Measurements from ENCODE around the gene ABLIM3. TPM values are rescaled to one million over a fixed set of nuclear protein-coding genes. Genes with fewer than 3 reads are reported as not detected.

ABLIM3 gene
- total RNA-seq, 3 donors from 2014 or later: 26.3 to 61.9 (median 57.4) TPM

DNA sequence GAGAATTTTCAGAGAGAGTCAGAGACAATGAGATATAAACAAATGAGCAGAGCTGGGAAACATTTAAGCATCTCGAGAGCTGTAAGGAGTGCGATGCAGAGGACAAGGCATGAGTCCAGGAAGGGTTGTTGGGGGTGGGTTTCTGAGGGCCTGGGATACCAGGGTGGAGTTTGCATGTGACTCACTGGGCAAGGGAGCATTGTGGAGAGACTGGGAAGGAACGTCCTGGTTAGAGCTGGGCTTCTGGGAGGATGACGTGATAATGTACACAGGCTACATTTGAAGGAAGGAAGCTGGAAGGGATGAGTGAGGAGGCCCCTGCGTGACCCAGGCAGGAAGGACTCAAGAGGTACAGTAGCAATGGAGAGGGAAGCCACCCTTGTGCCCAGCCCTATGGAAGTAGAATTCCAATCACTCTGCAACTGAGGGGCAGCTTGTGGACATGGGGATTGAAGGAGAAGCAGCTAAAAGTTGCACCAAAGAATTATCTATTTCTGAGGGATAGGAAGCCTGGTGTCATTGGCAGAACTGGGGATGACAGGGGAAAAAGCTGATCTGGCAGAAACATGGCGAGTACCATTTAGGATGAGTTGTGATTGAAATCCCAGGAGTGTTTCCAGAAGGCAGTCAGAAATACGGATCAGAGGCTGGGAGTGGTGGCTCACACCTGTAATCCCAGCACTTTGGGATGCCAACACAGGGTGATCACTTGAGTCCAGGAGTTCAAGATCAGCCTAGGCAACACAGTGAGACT is 71.1 kb downstream of the ABLIM3 start:
- Histone ChIP-seq H3K27me3 (no peaks in the 10 kb centered on the region), H3K4me1 (no peaks in the 10 kb centered on the region), H3K4me3 (no peak overlapping the region), H3K36me3 (no peaks in the 10 kb centered on the region), H3K9me3 (no peaks in the 10 kb centered on the region), H3K27ac (no peak overlapping the region)
- intact Hi-C loops (cut with DNase I; ENCODE audit: low total_unique reads): no loop called here
- TF ChIP-seq, protein P1, sequence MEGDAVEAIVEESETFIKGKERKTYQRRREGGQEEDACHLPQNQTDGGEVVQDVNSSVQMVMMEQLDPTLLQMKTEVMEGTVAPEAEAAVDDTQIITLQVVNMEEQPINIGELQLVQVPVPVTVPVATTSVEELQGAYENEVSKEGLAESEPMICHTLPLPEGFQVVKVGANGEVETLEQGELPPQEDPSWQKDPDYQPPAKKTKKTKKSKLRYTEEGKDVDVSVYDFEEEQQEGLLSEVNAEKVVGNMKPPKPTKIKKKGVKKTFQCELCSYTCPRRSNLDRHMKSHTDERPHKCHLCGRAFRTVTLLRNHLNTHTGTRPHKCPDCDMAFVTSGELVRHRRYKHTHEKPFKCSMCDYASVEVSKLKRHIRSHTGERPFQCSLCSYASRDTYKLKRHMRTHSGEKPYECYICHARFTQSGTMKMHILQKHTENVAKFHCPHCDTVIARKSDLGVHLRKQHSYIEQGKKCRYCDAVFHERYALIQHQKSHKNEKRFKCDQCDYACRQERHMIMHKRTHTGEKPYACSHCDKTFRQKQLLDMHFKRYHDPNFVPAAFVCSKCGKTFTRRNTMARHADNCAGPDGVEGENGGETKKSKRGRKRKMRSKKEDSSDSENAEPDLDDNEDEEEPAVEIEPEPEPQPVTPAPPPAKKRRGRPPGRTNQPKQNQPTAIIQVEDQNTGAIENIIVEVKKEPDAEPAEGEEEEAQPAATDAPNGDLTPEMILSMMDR (IDR thresholded peaks at IDR 0.05): no peak
- TF ChIP-seq POLR2AphosphoS5 (IDR thresholded peaks at IDR 0.05) (no peak), POLR2A (IDR thresholded peaks at IDR 0.05) (no peak)
- DNase-seq (ENCODE audit: low spot score in 2 of 2): no peak

DNA sequence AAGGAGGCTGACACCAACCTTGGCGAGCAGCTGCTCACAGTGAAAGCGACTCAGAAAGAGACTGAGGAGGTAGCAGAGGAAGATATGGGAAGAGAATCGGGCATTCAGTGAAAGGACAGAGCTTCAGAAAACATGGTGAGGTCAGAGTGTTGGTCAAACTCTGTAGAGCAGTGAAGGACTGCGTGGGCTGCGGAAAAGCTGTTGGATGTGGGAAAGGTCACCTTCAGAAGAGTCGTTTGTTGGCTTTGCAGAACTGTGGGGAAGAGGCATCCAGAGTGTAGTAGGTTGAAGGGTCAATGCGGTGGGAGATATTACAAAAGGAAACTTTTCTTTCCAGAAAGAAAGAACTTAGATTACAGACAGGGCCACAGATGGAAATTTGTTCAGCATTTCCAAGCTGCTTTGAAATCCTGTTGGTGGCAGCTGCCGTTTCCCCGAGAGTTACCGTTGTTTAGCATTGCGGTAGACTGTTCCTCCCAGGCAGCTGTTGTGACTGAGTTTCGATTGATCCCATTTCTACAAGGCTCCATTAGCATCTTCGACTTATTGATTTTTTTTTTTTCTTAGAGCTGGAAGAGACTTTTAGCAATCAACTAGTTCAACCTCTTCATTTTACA is 72.1 kb downstream of the ABLIM3 start:
- Histone ChIP-seq H3K27ac (peak overlapping the region in 1 of 2 donors; percentile 52), H3K27me3 (no peaks in the 10 kb centered on the region), H3K36me3 (no peaks in the 10 kb centered on the region), H3K4me3 (no peak overlapping the region), H3K9me3 (no peaks in the 10 kb centered on the region), H3K4me1 (no peaks in the 10 kb centered on the region)
- no peak for DNase-seq (ENCODE audit: low spot score in 2 of 2)
- intact Hi-C loops (cut with DNase I; ENCODE audit: low total_unique reads): no loop called here
- TF ChIP-seq POLR2AphosphoS5 (IDR thresholded peaks at IDR 0.05) (no peak), POLR2A (IDR thresholded peaks at IDR 0.05) (no peak)

DNA sequence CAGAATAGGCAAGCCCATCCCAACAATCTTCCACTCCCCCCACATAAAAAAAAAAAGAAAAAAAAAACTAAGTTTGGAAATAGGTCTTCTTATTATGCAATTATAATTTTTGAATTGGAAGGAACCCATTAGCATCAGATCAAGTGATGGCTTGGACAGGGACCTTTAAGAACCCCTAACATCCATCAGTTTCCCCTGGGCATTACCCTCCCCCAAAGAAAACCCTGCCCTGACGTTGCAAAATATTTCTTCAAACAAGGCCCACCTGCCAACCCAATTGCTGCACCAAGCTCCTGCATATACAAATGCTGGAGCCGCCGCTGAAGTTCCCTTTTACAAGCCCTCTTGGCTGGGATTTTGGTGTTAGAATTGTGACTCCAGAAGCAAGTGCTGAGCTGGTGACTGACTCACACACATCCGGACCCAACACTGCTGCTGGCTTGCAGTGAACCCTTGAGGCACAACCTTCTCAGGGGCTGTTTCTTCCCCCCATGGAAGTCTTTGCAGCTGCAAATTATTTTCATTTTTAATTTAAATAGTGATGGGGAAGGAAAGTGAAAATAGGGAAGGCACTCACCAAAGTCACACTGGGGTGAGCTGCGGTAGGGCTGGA is 74.3 kb downstream of the ABLIM3 start:
- Histone ChIP-seq H3K9me3 (no peaks in the 10 kb centered on the region), H3K27ac (no peak overlapping the region), H3K36me3 (no peaks in the 10 kb centered on the region), H3K27me3 (no peaks in the 10 kb centered on the region), H3K4me1 (no peaks in the 10 kb centered on the region), H3K4me3 (no peak overlapping the region)
- TF ChIP-seq, protein P1 (IDR thresholded peaks at IDR 0.05): no peak
- TF ChIP-seq POLR2A (IDR thresholded peaks at IDR 0.05): no peak
- no peak for TF ChIP-seq POLR2AphosphoS5 (IDR thresholded peaks at IDR 0.05)
- intact Hi-C loops (cut with DNase I; ENCODE audit: low total_unique reads): no loop called here
- DNase-seq (ENCODE audit: low spot score in 2 of 2): no peak

DNA sequence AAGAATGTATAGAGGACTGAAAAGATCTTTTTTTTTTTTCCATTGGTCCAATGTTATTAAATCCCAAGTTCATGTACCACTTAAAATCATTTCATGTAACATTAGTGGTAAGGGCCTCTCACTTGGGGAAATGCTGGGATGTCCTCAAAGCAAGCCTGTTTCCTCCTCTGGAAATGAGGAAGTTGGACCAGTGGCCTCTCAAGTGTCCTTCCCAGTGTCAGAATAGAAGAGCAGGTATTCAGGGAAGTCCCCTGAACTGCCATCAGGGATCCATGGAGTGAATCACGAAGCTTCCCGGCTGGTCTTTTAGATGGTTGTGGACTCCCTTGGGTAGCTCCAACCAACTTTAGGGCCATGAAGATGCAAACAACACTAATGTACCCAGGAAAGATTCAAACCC is 75.2 kb downstream of the ABLIM3 start:
- H3K27me3 ChIP-seq: no peaks in the 10 kb centered on the region
- no peak for DNase-seq (ENCODE audit: low spot score in 2 of 2)
- TF ChIP-seq POLR2A (IDR thresholded peaks at IDR 0.05): no peak
- TF ChIP-seq POLR2AphosphoS5 (IDR thresholded peaks at IDR 0.05): no peak
- TF ChIP-seq, protein P1 (IDR thresholded peaks at IDR 0.05): no peak

DNA sequence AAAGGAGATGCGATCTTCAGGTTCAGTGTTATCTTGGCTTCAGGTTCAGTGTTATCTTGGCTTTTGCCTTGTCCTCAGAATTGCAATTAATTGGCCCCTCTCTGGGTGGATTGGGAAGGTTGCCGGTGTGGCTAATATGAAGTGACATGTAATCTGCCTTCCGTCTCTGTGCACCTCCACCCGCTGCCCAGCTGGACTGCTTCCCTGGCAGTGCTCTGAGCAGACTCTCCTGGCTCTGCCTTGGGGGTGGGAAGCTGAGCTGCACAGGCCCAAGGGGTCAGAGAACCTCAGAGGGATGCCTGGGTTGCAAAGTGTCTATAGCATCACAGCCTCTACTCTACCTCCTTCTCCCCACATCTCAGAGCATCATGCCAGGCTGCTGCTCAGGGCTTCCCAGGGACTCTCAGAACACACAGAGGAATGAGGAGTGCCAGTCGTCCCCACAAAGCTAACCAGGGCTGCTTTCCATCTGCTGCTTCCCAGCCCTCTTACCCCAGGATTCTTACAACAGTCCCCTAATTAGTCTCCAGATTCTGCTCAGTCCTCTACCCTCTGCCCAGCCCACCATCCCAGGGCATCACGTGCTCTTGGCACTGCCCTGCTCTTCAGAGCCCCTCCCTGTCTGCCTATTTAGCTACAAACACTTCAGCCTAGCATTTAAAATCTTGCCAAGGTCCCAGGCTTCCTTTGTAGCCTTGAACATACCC is 76.0 kb downstream of the ABLIM3 start:
- no peak for DNase-seq (ENCODE audit: low spot score in 2 of 2)
- no peaks in the 10 kb centered on the region for H3K9me3 ChIP-seq
- no peaks in the 10 kb centered on the region for H3K36me3 ChIP-seq
- no peak for TF ChIP-seq POLR2A (IDR thresholded peaks at IDR 0.05)
- no peak for TF ChIP-seq POLR2AphosphoS5 (IDR thresholded peaks at IDR 0.05)
- TF ChIP-seq, protein P1 (IDR thresholded peaks at IDR 0.05): no peak
- intact Hi-C loops (cut with DNase I; ENCODE audit: low total_unique reads): loop anchor here (1.0 kb wide), 1 partner anchor 9 kb away; no protein-coding TSS in a partner anchor
- no peaks in the 10 kb centered on the region for H3K4me1 ChIP-seq
- H3K27me3 ChIP-seq: no peaks in the 10 kb centered on the region
- H3K27ac ChIP-seq: no peak overlapping the region
- H3K4me3 ChIP-seq: no peak overlapping the region

More for the DNA sequence above, 75.2 kb downstream of the ABLIM3 start:
- H3K4me1 ChIP-seq: no peaks in the 10 kb centered on the region
- no peaks in the 10 kb centered on the region for H3K9me3 ChIP-seq
- intact Hi-C loops (cut with DNase I; ENCODE audit: low total_unique reads): no loop called here
- no peak overlapping the region for H3K4me3 ChIP-seq
- H3K36me3 ChIP-seq: no peaks in the 10 kb centered on the region
- H3K27ac ChIP-seq: no peak overlapping the region

Measured in breast epithelium (tissue), 4 donors.